GM12801 (cell line): ENCODE data around the gene ARHGDIA.

Source experiments
- TF ChIP-seq, protein P1 (sequence below): IDR thresholded peaks from one replicate; pipeline ENCODE4 v1.5.1; 2011; ENCODE audit warnings: control low read depth; ENCODE audit not compliant: insufficient read length; ENCODE audit errors: extremely low read depth

The ARHGDIA gene

DNA sequence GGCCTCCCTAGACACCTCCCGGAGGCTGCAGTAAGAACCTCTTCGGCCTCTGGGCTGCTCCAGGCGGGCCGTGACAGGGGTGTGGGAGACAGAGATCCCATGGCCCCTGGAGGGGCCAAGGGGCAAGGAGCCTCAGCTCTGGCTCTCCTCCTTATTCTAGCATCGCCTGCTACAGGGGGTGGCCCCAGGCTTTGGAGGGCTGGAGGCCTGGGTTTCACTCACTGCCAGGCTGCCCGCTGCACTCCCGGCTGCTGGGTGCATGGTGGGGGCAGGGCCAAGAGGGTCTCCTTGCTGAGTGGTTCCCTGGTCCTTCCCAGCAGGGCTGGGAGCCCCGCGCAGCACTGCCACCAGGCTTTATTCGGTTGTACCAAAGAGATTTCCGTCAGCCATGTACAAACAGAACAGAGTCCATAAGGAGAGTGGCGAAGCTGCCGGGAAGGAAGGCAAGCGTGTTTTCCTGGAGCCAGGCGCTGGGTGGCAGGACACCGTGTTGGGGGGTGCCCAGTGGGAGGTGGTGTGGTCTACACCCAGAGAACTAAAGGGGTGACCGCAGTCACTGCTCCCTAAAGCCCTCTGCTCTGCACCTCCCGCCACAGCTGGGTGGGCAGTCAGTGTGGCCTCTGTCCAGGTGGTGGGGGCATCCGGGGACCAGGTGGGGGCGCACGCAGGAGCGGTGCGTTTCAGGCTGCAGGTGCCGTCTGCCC, 32.9 kb upstream of the ARHGDIA start:
- TF ChIP-seq, protein P1, sequence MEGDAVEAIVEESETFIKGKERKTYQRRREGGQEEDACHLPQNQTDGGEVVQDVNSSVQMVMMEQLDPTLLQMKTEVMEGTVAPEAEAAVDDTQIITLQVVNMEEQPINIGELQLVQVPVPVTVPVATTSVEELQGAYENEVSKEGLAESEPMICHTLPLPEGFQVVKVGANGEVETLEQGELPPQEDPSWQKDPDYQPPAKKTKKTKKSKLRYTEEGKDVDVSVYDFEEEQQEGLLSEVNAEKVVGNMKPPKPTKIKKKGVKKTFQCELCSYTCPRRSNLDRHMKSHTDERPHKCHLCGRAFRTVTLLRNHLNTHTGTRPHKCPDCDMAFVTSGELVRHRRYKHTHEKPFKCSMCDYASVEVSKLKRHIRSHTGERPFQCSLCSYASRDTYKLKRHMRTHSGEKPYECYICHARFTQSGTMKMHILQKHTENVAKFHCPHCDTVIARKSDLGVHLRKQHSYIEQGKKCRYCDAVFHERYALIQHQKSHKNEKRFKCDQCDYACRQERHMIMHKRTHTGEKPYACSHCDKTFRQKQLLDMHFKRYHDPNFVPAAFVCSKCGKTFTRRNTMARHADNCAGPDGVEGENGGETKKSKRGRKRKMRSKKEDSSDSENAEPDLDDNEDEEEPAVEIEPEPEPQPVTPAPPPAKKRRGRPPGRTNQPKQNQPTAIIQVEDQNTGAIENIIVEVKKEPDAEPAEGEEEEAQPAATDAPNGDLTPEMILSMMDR, result no peak

DNA sequence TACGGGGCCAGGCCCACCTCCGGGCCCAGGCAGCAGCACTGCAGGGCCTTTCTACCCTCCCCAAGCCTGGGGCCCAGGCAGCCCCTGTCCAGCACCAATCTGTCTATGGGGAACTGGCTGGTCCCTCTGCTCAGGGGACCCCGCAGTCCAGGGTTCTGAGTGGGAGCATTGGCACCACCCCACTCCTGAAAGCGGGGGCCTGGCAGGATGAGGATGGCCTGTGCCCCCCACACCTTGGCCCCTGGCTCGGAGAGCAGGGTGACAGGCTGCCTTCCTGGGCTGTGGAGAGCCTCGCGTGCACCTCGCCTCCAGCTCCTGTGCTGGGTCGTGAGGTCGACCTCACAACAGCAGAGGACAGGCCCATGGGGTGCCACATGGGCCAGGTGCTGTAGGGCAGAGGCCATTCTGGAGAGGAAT, 32.3 kb upstream of the ARHGDIA start:
- TF ChIP-seq, protein P1, result no peak

DNA sequence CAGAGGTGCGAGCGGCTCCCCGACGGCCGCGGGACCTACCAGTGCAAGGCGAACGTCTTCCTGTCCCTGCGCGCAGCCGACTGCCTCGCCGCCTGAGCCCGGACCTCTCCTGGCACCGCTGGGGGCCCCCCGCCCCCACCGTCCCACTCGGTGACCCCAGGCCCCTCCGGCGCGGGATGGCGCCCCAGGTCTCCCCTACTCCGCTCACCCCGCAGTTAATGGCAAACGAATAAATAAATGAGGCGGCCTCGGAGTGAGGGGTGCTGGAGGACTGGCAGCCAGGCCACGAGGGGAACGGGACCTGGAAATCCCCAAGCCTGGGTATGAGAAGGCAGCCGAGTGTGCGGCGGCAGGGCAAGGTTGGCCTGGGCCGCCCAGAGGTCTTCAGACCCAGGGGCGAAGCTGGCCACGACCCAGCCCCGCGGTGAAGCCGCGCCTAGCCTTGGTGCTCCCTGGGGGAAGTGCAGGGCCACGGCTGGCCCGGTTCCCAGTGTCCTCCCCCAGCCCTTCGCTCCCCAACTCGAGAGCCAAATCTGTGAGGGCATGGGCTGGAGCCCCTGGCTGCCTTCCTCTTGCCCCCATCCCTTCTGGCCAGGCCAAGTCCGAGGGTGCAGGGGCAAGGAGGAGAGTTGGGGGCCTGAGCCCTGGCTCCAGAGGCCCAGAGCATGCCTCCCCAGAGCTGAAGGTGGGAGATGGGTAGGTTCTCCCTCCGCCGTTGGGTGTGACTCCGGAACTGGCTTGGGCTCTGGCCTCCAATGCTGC, 31.7 kb upstream of the ARHGDIA start:
- TF ChIP-seq, protein P1, result no peak

DNA sequence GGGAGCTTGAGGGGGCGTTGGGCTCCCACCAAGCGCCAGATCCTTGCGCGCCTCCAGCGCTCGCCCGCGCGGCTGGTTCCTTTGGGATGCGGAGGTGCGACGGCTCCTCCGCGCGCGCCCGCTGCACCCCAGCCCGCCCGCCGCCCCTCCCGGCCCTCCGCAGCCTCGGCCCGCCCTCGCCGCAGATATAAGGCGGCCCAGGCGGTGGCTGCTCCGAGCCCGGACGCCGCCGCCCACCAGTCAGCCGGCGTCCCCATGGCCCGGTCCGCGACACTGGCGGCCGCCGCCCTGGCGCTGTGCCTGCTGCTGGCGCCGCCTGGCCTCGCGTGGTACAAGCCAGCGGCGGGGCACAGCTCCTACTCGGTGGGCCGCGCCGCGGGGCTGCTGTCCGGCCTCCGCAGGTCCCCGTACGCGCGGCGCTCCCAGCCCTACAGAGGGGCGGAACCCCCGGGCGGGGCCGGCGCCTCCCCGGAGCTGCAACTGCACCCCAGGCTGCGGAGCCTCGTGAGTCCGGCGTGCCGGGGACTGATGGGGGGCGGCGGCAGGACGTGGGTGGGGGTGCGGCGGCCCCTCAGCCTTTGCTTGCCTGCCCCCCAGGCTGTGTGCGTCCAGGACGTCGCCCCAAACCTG, 31.0 kb upstream of the ARHGDIA start, which contains the start of gene NPB:
TSS of gene NPB (plus strand) at position 216 of the 630 bp plus-strand sequence. CDS start at position 256, 40 bp downstream.
- TF ChIP-seq, protein P1, result no peak

DNA sequence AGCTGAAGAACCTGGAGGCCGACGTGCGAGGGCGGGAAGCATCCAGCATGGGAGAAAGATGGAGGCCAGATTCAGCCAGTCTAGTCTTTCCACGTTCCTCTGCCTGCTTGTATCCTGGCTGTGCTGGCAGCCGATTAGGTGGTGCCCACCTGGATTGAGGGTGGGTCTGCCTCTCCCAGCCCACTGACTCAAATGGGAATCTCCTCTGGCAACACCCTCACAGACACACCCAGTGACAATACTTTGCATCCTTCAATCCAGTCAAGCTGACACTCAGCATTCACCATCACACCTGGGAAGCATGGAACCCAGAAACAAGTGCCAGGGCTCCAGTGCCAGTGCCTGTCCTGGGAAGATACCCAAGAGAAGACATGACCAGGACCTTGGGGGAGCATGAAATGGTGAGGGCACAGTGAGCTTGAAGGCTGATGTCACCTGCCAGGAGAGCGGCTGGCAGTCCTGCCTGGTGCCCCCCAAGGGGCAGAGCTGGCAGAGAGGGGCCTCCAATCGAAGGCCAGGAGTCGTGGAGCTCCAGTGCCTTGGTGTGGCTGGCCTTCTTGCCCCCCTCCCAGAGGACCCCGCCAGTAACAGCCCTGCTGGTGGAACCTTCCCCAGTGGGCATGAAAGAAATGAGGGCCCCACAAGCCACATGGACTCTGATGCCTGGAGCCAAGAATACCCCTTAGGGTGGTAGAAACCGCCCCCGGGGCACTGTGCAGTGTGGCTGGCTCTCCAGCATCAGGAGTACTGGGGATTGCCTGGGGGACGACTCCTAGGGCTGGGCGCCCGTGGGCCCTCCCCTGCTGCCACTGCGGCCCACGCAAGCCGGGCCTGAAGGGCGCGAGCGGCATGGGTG, 30.3 kb upstream of the ARHGDIA start:
- TF ChIP-seq, protein P1, result no peak

DNA sequence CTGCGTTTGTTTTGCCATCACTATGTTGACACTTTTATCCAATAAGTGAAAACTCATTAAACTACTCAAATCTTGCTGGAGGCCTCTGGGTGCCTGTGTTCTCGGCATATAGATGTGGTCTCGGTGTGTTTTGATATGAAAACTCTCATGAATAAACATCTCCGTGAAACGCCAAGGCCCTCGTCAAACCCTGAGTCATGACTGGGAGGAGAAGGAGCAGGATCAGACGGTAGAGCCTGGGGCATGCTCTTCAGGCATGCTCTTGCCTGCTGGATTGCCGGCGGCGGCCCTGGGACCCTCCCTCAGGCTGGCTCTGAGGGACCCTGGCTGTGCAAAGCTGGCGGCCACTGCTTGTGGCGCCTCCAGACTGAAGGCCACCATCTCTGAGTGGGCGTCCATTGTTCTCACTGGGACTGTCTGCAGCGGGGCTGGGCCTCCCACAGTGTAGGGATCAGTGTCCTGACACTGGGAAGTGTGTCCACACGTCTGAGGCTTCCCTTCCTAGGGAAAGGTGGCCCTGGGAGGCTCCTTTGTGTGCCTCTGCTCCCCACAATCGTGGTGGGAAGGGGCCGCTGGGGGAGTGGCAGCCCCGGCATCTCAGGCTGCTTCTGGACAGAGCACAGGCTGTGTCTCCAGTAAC, 29.2 kb upstream of the ARHGDIA start:
- TF ChIP-seq, protein P1, result no peak
